ENCODE data around the gene BST1.

Gene BST1

GRCh38 chr4:15676899-15677298 lies 26.0 kb upstream of the BST1 start:
- DNase-seq, result no peak

- no peak for DNase-seq
Observed at GRCh38 chr4:15677507-15677988, 25.3 kb upstream of the BST1 start.

GRCh38 chr4:15681067-15681371 lies 21.8 kb upstream of the BST1 start:
- DNase-seq, result no peak

- DNase-seq, result peak; percentile 100
Observed at GRCh38 chr4:15681372-15682241, 21.3 kb upstream of the BST1 start, which contains the start of gene FAM200B. Gene FAM200B (plus strand): TSS chr4:15681827. CDS start chr4:15686978, 5,151 bp downstream.

DNA sequence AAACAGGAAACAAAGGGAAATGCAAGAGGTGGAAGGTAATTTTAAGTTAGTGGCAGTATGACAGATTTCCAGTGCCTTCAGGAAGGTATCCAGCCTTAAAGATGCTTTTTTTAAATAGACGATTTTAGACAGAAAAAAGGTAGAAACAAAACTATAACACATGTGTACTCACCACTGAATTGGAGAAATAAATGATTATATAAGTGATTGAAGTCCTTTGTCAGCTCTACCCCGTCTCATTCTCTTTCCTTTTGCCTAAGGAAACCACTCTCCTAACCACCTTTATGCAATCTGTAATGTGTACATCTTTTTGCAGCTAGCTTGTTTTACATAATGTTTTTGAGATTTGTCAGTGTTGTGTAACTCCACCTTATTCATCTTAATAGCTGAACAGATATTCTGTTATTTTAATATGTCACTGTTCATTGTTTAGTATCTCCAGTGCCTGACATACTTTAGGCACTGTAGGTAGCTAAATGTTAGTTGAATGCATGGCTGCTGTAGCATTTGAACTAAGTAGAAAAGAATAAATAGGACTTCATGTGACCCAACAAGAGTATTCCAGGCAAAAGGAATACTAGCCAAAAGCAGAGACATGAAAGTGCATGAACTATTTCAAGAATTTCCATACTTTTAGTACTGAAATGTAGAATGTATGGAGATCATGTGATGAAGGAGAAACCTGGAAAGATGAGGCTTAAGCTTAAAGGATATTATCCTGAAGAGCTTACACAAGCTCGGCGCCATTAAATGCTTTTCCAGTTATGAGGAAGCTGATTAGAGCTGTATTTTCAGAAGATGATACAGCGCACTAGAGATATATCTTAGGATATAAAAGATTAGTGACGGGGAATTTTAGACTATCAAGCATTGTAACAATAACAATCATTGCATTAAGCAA lies 20.4 kb upstream of the BST1 start:
- no peak for DNase-seq

DNA sequence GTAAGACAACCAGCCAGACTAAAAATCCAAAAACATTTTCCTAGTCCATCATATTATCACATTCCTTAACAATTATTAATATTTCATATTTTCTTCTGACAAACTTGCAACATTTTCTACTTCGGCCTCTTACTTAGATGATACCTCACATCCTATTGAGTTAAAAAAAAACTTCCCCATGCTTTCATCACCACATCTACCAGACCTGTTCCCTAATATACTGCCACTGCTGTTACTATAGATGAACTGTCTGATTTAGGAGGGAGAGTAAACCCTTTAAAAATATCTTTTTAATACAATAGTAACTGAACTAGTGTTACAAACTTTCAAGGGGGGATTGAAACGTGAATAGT lies 19.7 kb upstream of the BST1 start:
- no peak for DNase-seq

GRCh38 chr4:15684498-15684897 lies 18.4 kb upstream of the BST1 start:
- no peak for DNase-seq

DNA sequence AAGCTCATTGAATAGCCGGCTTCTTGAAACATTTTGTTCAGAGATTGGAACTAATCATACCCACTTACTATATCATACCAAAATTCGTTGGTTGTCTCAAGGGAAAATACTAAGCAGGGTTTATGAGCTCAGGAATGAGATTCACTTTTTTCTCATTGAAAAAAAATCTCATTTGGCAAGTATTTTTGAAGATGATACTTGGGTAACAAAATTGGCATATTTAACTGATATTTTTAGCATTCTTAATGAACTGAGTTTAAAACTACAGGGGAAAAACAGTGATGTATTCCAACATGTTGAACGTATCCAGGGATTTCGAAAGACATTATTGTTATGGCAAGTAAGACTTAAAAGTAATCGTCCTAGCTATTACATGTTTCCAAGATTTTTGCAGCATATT lies 14.8 kb upstream of the BST1 start:
- no peak for DNase-seq

DNA sequence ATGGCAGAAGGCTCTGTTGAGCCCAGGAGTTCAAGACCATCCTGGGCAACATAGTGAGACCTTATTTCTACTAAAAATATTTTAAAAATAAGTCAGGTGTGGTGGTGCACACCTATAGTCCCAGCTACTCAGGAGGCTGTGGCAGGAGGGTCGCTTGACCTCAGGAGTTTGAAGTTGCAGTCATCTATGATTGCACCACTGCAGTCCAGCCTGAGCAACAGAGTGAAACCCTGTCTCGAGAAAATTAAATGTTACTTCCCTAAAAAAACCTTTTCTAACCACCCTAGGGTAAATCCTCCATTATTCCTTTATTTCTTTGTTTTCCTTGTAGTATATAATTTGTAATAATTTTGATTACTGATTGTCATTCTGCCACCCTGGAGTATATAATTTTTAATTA lies 13.3 kb upstream of the BST1 start:
- DNase-seq, result no peak

DNA sequence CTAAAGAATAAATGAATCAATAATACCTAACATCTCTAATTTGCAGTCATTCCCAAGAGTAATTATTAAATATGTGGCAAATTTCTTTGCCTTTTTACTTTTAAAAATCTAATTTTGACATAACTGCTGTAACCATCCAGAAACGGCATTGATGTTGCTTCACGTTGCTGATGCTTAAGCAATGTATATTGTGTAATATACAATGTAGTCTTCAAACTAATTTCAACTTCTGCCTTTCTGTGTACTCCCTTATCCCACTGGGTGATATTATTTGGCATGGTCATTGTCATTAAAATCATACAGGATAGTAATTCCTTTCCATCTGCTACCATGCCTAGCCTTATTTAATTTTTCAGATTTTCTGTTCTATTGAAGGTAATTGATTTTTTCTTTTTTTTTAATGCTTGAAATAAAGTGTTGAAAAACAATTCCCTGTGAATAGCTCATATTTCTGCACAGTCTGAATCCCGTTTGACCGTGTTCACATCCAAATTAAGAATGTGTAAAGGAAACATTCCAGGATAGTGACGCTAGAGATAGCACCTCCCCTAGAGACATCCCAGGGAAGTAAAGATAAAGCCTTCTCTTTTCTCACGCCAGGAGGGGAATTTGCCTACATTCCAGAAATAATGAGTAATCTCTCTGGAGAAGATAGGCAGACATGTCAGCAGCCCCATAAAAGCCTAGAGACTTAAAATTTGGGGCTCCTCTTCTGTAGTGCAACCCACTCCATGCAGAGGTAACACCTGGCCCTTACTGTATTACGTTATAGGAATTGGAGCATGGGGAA lies 12.7 kb upstream of the BST1 start:
- DNase-seq, result no peak

- no peak for DNase-seq
Observed at GRCh38 chr4:15691346-15692135, 11.3 kb upstream of the BST1 start.

DNA sequence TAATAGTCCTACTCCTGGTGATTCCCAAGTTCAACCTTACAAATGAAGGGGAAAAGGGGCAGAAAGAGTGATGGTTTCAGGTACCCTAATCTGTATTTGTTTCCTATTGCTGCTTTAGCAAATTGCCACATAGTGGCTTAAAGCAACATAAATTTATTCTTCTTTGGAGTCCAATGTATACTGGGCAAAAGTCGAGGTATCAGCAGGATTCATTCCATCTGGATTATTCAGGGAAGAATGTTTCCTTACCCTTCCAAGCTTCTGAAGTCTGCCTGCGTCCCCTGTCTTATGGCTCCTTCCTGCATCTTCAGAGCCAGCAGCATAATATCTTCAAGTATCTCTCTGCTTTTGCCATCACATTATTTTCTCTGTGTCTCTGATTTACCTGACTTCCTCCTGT lies 10.3 kb upstream of the BST1 start:
- no peak for DNase-seq

GRCh38 chr4:15694431-15694830 lies 8.4 kb upstream of the BST1 start:
- no peak for DNase-seq

- no peak for DNase-seq
Observed at GRCh38 chr4:15695240-15695699, 7.6 kb upstream of the BST1 start.

DNA sequence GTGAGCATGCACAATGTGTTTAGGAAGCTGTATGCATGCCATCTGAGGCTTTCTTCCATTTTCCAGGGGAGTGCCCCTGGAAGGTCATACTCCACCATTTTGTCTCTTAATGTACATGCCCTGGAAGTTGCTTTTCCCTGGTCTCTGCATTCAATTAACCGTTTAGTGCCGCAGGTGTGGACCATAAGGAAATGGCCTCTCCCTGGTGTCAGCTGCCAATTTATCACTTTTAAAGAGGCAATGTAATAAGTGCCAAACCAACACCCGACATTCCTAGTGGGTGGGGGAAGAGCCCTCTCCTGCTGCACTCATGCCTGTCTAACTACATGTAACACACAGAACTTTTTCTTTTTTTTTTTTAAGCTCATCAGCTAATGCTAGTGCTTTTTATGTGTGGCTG lies 7.1 kb upstream of the BST1 start:
- no peak for DNase-seq

GRCh38 chr4:15696866-15697265 lies 6.0 kb upstream of the BST1 start:
- no peak for DNase-seq

GRCh38 chr4:15703439-15703838 lies 574 bp downstream of the BST1 start:
- no peak for DNase-seq

GRCh38 chr4:15704129-15704528 lies 1.3 kb downstream of the BST1 start:
- DNase-seq, result no peak

DNA sequence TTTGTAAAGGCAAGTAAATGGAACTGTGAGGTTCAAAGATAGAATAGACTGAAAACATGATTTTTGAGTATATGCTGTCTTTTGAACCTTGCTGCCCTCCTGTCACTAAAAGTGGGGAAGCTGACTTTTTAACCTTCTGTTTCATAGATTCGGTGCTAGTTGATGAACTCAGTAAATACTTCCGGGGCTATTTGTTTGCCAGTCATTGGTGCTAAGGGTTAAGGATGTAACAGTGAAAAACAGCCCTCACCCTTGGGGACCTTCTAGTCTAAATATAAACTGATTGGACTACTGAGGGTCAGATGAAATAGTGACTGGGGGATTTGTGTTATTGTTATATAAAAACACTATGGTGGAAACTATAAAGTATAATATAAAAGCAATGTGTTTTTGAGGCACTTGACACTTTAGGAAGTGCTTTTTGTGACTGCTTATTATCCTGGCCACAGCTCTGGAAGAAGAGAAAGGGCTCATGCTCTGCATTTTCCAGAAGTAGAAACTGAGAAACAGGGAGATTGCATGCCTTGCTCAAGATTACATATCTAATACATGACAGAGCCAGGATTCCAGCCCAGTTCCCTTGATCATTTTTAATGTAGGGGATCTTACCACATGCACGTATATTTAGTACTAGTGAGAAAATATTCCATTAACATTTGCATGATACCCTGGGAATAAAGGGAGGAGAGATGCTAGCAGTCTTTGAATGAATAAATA lies 3.9 kb downstream of the BST1 start:
- no peak for DNase-seq

DNA sequence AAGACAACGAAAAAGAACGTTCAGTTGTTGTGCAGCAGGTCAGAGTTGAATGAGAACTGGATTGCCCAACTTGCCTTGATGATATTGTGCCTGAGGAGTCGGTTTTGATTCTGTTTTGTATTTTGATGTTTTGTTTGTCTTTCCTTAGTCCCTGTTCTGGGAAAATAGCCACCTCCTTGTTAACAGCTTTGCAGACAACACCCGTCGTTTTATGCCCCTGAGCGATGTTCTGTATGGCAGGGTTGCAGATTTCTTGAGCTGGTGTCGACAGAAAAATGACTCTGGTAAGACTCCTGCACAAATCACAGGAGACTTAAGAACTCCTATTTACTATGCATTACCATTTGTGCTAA lies 4.5 kb downstream of the BST1 start:
- DNase-seq, result no peak

- DNase-seq, result no peak
Observed at GRCh38 chr4:15711762-15712161, 8.9 kb downstream of the BST1 start.

DNA sequence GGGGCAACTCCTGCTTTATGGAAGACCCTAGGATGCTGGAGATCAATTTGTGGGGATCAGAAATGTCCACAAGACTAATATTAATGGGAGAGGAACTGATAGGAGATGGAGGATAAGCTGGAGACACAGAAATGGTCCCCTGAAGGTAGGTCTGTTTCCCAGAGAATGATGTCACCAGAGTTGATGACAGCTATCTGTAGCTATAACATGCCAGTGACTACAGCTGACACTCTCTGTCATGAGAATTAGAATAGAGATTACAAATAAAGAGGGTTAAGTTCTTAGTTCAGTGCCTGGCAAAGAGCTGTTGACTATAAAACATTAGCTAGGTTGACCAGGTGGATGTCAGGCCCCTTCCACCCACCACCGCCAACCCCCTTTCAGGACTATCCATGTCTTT lies 9.3 kb downstream of the BST1 start:
- DNase-seq, result no peak

Measured in activated CD8-positive, alpha-beta memory T cell treated with anti-CD3 and anti-CD28 coated beads, Interleukin-2, amount 50 U/mL, for 48 hours (primary cell).